GM21737 (cell line): ENCODE data around the gene SIGLEC12.
"Not testable (repeated sequence)": the region's sequence is repeated elsewhere in the genome, so short reads cannot be mapped to it uniquely, and the experiment has no call there.

ENCODE experiments used
- ATAC-seq: cut with Tn5 transposase; IDR thresholded peaks from one replicate; pipeline ENCODE4 v1.9.1; 2021; ENCODE audit warnings: mild to moderate bottlenecking, moderate library complexity; ENCODE audit not compliant: unreplicated experiment

Gene SIGLEC12

GRCh38 chr19:51460164-51460992 is 41.2 kb downstream of the SIGLEC12 start:
- no peak for ATAC-seq

- ATAC-seq, result no peak
Measured at GRCh38 chr19:51458899-51459505, 42.6 kb downstream of the SIGLEC12 start.

- ATAC-seq, result no peak
Measured at GRCh38 chr19:51458051-51458645, 43.5 kb downstream of the SIGLEC12 start, which contains the start of gene SIGLEC8. Gene SIGLEC8 (minus strand): TSS chr19:51458454. CDS start chr19:51458387, 67 bp downstream.

- no peak for ATAC-seq
Measured at GRCh38 chr19:51457351-51458013, 44.1 kb downstream of the SIGLEC12 start.

GRCh38 chr19:51456541-51457290 is 44.9 kb downstream of the SIGLEC12 start:
- no peak for ATAC-seq

GRCh38 chr19:51450730-51451307 is 50.8 kb downstream of the SIGLEC12 start:
- ATAC-seq, result no peak

GRCh38 chr19:51448411-51449016 is 53.1 kb downstream of the SIGLEC12 start:
- no peak for ATAC-seq

- no peak for ATAC-seq
Measured at GRCh38 chr19:51448011-51448410, 53.6 kb downstream of the SIGLEC12 start.

- not testable (repeated sequence) for ATAC-seq
Measured at GRCh38 chr19:51447510-51447909, 54.1 kb downstream of the SIGLEC12 start.

GRCh38 chr19:51441410-51442390 is 59.9 kb downstream of the SIGLEC12 start:
- ATAC-seq, result peak; percentile 93
